ENCODE data around the gene CDNF. TPM values are rescaled to one million over a fixed set of nuclear protein-coding genes. Genes with fewer than 3 reads are reported as not detected.

Gene CDNF
- polyA plus RNA-seq, 3 donors, result 2.0 to 3.3 (median 2.6) TPM

Other genes starting within 250 kb of the CDNF start
- gene FAM107B, start 63.1 kb downstream of the CDNF start, polyA plus RNA-seq (ENCODE audit: insufficient read length in 3 of 3), result 100 to 1,000 TPM in 2 of 3 donors, 10 to 100 TPM in 1; 90.6 to 121 (median 117) TPM
- 10 to 100 TPM; 18.8 to 23.6 (median 22.8) TPM for gene HSPA14, start 269 bp upstream of the CDNF start, polyA plus RNA-seq (ENCODE audit: insufficient read length in 3 of 3)
- 10 to 100 TPM; 15.4 to 17.3 (median 16.9) TPM for gene MSANTD7, start 269 bp upstream of the CDNF start, polyA plus RNA-seq (ENCODE audit: insufficient read length in 3 of 3)
- 10 to 100 TPM; 16.5 to 24.2 (median 21.4) TPM for gene SUV39H2, start 40.8 kb upstream of the CDNF start, polyA plus RNA-seq (ENCODE audit: insufficient read length in 3 of 3)
- 10 to 100 TPM; 15.2 to 19.7 (median 17.0) TPM for gene DCLRE1C, start 116.1 kb upstream of the CDNF start, polyA plus RNA-seq (ENCODE audit: insufficient read length in 3 of 3)
- gene MEIG1, start 121.4 kb upstream of the CDNF start, polyA plus RNA-seq (ENCODE audit: insufficient read length in 3 of 3), result 1 to 10 TPM; 1.1 to 2.9 (median 1.6) TPM
- gene OLAH, start 205.9 kb upstream of the CDNF start, polyA plus RNA-seq (ENCODE audit: insufficient read length in 3 of 3), result under 1 TPM; 0.43 to 0.65 (median 0.51) TPM